ENCODE results near the gene GALNT13. TPM values are rescaled to one million over a fixed set of nuclear protein-coding genes. Genes with fewer than 3 reads are reported as not detected.

The GALNT13 gene
- total RNA-seq, 4 donors from 2014 or later, result 0.49 to 5.2 (median 1.4) TPM

DNA sequence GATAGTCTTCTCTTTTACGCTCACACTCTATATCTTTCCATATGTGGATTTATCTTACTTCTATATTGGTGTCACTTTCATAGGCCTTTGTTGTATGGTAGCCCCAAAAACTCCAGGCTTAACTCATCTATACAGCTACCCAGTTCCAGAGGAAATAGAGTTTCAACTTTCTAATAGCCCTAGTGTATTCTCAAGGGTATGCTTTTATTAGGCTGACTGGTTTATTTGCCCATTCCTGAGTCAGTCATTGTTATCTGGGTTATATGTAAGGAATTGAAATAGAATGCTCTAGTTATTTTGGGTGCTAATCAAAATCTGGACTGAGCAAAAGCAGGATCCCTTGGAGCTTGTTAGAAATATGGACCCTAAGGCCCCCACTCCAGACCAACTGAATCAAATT lies 519.3 kb downstream of the GALNT13 start:
- DNase-seq (ENCODE audit: low spot score in 2 of 2), result no peak
- TF ChIP-seq POLR2A (IDR thresholded peaks at IDR 0.05), result no peak
- TF ChIP-seq CTCF (IDR thresholded peaks at IDR 0.05), result no peak
- H3K4me3 ChIP-seq (ENCODE audit: low read depth, poor library complexity, severe bottlenecking), result no peak overlapping the region
- intact Hi-C loops (cut with DNase I; ENCODE audit: low total_unique reads), result no loop called here
- WGBS, 2 donors, result 93 to 94% methylated on average over 1 of the region's 1 CpG

DNA sequence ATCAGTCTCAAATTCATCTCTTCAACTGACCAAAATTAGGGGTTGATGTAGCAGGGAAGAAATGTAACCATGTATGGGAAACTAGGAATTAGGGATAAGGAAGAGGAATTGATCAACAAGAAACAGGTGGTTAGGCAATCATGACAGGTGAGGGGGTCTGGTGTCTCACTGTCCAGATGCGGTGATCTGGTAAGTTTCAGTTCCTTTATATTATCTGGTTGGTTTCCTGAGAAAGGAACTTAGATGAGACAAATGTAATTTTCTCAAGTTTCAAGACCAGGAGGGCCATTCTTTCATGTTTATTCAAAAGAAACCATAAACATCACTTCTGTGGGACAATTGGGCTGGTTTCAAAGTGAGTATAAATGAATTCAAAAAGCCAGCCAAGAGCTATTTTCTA lies 520.5 kb downstream of the GALNT13 start:
- no peak for DNase-seq (ENCODE audit: low spot score in 2 of 2)
- no peak for TF ChIP-seq CTCF (IDR thresholded peaks at IDR 0.05)
- no peak for TF ChIP-seq POLR2A (IDR thresholded peaks at IDR 0.05)
- intact Hi-C loops (cut with DNase I; ENCODE audit: low total_unique reads), result no loop called here
- 67 to 73% methylated on average over 1 of the region's 1 CpG for WGBS, 2 donors
- no peak overlapping the region for H3K4me3 ChIP-seq (ENCODE audit: low read depth, poor library complexity, severe bottlenecking)

GRCh38 chr2:154394600-154394999 lies 522.9 kb downstream of the GALNT13 start:
- intact Hi-C loops (cut with DNase I; ENCODE audit: low total_unique reads), result no loop called here
- 86 to 93% methylated on average over 3 of the region's 3 CpGs for WGBS, 2 donors

DNA sequence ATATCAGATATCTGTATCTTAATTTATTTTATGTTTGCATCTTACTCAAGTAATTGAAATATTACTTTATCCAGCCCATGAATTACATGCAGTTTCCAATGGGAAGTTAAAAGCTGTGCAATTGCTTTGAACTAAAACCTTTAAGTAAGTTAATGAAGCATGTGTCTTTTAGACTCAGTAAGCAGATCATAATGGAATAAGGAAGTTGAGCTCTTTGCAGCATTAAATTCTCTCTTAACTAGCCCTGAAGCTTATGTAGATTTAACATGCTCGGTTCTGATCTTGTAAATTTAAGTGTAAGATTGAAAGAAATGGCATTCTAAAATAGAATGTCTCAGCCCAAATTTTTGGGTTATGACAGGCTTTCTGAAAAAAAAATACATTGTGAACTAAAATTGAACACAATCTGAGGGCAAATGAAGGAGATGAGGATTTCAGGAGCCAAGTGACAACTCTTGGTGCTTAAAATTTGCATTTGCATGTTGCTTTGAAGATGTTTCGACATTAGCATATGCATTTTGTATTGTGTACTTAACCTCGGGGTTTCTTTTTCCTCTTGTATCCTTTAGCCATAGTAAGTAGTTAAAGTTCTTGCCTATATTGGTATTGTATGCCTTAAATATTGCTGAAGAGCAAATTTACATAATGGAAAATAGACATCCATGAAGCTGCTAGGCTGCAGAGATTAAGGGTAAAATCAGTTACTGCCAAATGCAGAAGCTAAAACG lies 529.0 kb downstream of the GALNT13 start:
- intact Hi-C loops (cut with DNase I; ENCODE audit: low total_unique reads), result no loop called here
- no peak for DNase-seq (ENCODE audit: low spot score in 2 of 2)
- no peak for TF ChIP-seq CTCF (IDR thresholded peaks at IDR 0.05)
- TF ChIP-seq POLR2A (IDR thresholded peaks at IDR 0.05), result no peak
- WGBS, 2 donors, result 42 to 62% methylated on average over 4 of the region's 4 CpGs
- H3K4me3 ChIP-seq (ENCODE audit: low read depth, poor library complexity, severe bottlenecking), result no peak overlapping the region

More at GRCh38 chr2:154394600-154394999, 522.9 kb downstream of the GALNT13 start:
- DNase-seq (ENCODE audit: low spot score in 2 of 2), result no peak
- no peak overlapping the region for H3K4me3 ChIP-seq (ENCODE audit: low read depth, poor library complexity, severe bottlenecking)
- no peak for TF ChIP-seq POLR2A (IDR thresholded peaks at IDR 0.05)
- TF ChIP-seq CTCF (IDR thresholded peaks at IDR 0.05), result no peak

- H3K4me3 ChIP-seq (ENCODE audit: low read depth, poor library complexity, severe bottlenecking), result no peak overlapping the region
- TF ChIP-seq CTCF (IDR thresholded peaks at IDR 0.05) (no peak), POLR2A (IDR thresholded peaks at IDR 0.05) (no peak)
- WGBS, 2 donors, result 14 to 18% methylated on average over 3 of the region's 3 CpGs
- intact Hi-C loops (cut with DNase I; ENCODE audit: low total_unique reads), result no loop called here
- DNase-seq (ENCODE audit: low spot score in 2 of 2), result no peak
These were observed 530.5 kb downstream of the GALNT13 start for GRCh38 chr2:154402213-154402612.

Data from lower leg skin (tissue), 4 donors.